Astrocyte of the spinal cord (primary cell): ENCODE measurements around the gene NXPH4.
A peak's percentile ranks its signal among the peaks of the same experiment; 100 is the strongest.

ENCODE experiments used
- DNase-seq: peaks from one replicate; pipeline ENCODE4 v3.0.0; 2011; ENCODE audit warnings: low read depth, low spot score
- H3K4me3 ChIP-seq: 2 replicates; pipeline ENCODE4 v1.5.1; 2011; ENCODE audit warnings: low read depth, mild to moderate bottlenecking, low read length, moderate library complexity
- in situ Hi-C: cut with HindIII; loops from 2 replicates; pipeline ENCODE4 v1.10.0; 2017; ENCODE audit warnings: low sequenced_read_pairs
- TF ChIP-seq, protein P1 (sequence below): IDR thresholded peaks from 2 replicates; pipeline ENCODE4 v1.5.1; 2012; ENCODE audit warnings: low read depth, mild to moderate bottlenecking, low read length, inconsistent platforms

NXPH4 gene

DNA sequence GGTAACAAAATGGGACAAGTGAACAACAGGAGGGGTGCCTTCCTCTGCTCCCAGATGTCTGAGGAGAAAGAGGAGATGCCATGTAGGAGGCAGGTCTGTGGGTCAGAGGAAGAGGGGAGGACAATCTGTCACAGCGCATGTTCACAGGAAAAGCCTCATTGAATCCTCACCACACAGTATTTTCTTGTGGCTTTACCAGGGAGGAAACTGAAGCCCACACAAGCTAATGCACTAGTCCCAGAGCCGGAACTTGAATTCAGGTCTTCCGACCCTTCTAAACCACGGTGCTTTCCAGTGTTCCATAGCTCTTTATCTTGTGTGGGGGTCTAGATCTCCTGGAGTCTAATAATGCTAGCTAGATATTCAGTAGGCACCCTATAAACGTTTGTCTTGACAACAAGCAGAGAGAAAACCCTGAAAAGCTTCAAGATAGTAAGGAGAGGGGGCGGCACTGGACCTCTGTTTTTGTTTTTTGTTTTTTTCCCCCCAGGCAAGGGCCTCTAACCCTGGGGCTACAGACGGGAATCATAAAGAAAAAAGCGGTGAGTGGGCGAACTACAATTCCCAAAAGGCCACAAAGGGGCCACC lies 12.5 kb downstream of the NXPH4 start:
- peak overlapping the region; percentile 72 for H3K4me3 ChIP-seq
- TF ChIP-seq, protein P1, sequence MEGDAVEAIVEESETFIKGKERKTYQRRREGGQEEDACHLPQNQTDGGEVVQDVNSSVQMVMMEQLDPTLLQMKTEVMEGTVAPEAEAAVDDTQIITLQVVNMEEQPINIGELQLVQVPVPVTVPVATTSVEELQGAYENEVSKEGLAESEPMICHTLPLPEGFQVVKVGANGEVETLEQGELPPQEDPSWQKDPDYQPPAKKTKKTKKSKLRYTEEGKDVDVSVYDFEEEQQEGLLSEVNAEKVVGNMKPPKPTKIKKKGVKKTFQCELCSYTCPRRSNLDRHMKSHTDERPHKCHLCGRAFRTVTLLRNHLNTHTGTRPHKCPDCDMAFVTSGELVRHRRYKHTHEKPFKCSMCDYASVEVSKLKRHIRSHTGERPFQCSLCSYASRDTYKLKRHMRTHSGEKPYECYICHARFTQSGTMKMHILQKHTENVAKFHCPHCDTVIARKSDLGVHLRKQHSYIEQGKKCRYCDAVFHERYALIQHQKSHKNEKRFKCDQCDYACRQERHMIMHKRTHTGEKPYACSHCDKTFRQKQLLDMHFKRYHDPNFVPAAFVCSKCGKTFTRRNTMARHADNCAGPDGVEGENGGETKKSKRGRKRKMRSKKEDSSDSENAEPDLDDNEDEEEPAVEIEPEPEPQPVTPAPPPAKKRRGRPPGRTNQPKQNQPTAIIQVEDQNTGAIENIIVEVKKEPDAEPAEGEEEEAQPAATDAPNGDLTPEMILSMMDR: no peak
- in situ Hi-C loops: no loop called here
- peak; percentile 13 for DNase-seq

DNA sequence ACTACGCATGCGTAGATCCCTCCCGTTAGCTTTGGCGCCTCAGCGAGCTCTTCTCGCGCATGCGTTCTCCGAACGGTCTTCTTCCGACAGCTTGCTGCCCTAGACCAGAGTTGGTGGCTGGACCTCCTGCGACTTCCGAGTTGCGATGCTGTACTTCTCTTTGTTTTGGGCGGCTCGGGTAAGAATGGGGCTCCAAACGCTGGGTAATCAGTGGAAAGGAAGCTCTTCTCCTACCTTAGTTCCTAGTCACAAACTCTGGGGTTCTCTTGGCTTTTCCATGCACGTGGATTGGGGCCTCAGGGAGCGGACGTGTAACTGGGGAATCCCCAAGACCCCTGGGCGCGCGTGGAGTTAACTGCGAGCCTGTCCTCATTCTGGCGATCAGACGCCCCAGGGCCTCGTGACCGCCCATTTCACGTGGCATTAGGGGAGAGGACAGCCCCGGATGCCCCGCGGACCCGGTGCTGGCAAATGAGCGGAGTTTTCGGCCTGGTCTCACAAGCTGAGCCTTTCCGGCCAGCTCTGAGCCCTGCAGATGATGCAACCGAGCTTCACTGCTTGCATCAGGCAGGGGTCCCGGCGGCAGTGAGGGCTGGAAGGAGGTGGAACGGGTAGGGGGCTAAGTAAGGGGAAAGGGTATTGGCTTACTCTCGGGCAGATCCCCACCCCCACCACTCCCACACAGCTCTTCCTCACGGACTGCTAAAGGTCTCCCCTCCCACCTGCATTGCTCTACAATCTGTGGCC lies 13.2 kb downstream of the NXPH4 start, which contains the start of gene SHMT2:
TSS of gene SHMT2 (plus strand) at position 78 of the 747 bp plus-strand sequence. CDS start at position 146, 68 bp downstream.
- H3K4me3 ChIP-seq: peak within 1 kb of the TSS; percentile 72
- TF ChIP-seq, protein P1: no peak
- in situ Hi-C loops: no loop called here
- DNase-seq: peak; percentile 94

DNA sequence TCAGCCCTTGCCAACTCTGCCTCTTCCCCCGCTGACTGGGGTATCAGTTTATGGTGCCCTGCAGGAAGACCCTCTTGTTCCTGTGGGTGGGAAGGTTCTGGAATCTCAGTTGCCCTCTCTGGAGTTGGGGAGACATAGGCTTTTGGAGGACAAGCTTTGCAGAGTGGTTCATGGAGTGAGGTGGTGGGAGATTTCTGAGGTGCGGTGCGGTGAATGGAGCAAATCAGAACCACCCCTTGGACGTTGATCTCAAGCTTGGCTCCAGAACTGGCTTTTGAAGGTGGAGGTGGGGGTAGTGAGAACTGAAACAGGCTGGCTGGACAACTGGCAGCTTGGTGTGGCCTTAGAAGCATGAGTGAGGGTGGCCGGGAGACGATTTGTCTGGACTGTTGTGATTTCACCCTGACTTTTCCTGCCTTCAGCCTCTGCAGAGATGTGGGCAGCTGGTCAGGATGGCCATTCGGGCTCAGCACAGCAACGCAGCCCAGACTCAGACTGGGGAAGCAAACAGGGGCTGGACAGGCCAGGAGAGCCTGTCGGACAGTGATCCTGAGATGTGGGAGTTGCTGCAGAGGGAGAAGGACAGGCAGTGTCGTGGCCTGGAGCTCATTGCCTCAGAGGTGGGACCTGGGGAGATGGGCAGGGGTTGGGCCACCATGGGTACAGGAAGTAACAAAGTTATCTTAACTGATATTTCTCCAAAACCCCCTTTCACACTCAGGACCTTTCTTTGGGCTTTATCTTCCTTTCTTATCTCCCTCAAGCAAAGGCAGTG lies 14.0 kb downstream of the NXPH4 start:
- in situ Hi-C loops: no loop called here
- no peak for DNase-seq
- TF ChIP-seq, protein P1: no peak
- H3K4me3 ChIP-seq: peak overlapping the region; percentile 72

DNA sequence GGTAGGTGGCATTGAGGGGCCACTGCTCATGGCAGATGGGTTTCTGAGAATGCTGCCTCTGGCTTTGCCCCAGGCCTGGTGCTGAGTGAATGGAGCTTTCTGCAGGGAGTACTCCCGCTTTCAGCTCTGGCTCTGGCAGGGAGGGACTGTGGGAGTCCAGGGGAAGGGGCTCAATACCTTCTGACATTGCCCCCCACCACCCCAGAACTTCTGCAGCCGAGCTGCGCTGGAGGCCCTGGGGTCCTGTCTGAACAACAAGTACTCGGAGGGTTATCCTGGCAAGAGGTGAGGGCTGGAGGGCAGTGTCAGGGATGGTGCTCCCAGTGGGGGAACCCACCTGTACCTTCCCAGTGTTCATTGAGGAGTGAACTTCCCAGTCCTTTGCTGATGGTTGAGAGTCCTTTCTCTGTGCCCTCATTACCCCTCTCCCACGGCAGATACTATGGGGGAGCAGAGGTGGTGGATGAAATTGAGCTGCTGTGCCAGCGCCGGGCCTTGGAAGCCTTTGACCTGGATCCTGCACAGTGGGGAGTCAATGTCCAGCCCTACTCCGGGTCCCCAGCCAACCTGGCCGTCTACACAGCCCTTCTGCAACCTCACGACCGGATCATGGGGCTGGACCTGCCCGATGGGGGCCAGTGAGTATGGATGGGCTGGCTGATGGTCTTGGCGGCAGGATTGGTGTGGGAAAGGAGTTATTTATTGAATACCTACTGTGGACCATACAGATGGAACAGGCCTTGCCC lies 14.9 kb downstream of the NXPH4 start:
- in situ Hi-C loops: no loop called here
- TF ChIP-seq, protein P1: no peak
- DNase-seq: no peak
- peak overlapping the region; percentile 72 for H3K4me3 ChIP-seq

DNA sequence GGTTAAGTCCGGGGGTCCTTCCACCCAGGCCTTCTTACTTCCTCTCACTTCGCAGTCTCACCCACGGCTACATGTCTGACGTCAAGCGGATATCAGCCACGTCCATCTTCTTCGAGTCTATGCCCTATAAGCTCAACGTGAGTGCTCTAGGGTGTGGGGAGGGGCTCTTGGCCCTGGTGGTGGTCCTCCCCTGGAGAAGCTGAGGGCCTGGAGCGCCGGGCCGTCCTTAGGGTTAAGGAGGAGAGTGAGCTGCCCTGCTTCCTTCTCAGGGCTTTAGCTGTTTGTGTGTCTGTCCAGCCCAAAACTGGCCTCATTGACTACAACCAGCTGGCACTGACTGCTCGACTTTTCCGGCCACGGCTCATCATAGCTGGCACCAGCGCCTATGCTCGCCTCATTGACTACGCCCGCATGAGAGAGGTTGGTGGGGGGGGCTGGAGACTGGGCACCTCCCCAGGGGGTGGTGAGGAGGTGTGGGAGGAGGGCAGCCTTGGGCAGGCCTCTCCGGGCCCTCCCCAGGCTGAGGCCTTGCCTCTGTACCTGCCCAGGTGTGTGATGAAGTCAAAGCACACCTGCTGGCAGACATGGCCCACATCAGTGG lies 15.7 kb downstream of the NXPH4 start:
- TF ChIP-seq, protein P1: no peak
- DNase-seq: no peak
- H3K4me3 ChIP-seq: no peak overlapping the region
- in situ Hi-C loops: no loop called here
